HTR-8/SVneo (cell line): ENCODE data around the gene GPX7.

Experiments used
- DNase-seq: peaks from one replicate; pipeline ENCODE4 v3.0.0; 2011; ENCODE audit warnings: low spot score, mixed read lengths; ENCODE audit not compliant: insufficient read length
- FAIRE-seq: peaks from 2 replicates; lab custom pipeline; 2011; peaks lifted over from hg19 to GRCh38; lab: Jason Lieb, UNC

GPX7 gene

DNA sequence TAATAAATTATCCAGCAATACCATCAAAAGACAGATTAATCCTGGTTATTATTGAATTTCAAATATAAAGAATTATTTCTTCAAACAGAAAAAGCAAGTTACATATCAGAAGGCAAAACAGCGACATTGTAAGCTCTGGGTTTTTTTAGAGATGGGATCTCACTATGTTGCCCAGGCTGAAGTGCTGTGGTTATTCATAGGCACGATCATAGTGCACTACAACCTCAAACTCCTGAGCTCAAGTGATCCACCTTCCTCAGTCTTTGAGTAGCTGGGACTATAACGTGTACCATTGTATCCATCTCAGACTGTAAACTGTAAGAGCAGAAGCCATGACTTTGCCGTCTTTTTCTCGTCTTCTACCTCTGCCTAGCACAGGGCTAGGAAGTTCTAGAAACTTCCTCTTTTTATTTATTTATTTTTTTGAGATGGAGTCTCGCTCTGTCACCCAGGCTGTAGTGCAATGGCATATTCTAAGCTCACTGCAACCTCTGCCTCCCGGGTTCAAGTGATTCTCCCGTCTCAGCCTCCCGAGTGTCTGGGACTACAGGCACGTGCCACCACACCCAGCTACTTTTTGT lies 20.0 kb upstream of the GPX7 start:
- no peak for FAIRE-seq
- no peak for DNase-seq

DNA sequence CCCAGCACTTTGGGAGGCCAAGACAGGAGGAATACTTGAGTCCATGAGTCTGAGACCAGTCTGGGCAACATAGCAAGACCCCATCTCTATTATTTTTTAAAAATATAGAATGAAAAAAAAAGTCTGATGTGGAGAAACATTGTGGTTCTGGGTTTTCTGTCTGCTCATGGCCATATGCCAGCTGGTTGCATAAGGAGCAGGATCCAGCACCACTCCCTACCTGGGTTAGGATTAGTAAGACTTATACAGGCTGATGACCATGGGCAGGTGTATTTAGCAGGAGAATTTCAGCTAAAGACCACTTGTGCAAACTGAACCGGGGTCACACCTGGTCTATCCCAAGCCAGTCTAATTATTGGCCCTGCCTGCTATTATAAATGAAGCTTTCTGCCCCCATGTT lies 16.7 kb upstream of the GPX7 start:
- DNase-seq (no peak), FAIRE-seq (no peak)

DNA sequence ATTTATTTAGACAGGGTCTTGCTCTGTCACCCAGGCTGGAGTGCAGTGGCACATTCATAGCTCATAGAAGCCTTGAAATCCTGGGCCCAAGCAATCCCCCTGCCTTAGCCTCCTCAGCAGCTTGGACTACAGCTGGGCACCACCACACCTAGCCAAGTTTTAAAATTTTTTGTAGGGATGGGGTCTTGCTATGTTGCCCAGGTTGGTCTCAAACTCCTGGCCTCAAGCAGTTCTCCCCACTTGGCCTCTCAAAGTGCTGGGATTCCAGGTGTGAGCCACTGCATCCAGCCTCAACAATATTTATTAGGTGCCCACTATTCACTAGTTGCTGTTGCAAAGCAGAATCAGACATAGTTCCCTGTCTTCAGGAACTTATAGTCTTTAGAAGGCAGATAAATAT lies 14.1 kb upstream of the GPX7 start:
- DNase-seq (no peak), FAIRE-seq (no peak)

DNA sequence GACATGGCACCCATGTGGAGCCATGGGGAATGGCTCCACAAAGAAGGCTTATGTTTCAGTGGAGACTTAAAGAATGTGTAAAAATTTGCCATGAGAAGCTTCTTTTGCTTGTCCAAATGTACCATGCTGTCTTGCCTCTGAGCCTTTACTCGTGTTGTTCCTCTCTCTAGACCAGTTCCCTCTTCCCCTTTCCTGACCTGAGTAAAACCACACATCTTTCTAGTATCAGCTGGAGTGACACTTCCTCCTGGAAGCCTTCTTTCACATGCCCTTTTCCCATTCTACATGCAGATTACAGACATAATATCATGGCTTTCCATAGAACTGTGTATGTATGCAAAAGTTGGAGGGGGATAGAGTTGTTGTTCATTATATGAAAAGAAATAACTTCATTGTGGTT lies 13.6 kb upstream of the GPX7 start:
- FAIRE-seq (no peak), DNase-seq (no peak)

DNA sequence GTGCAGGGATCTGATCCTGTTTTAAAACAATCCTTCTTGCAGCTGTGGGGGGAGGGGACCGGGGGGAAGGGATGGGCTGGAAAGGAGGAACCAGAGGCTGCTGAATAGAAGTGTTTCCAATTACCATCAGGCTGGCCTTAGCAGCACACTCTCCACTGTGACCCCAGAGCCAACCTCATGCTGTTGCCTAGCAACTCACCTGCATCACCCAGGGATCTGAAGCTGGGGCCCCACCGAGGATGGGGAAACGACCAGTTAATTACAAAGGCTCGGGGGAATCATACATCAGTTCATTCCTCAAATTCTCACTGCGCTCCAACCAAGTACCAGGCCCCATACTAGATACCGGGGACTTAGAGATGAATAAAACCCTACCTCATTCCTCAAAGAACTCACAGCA lies 11.9 kb upstream of the GPX7 start:
- no peak for DNase-seq
- FAIRE-seq, result no peak

DNA sequence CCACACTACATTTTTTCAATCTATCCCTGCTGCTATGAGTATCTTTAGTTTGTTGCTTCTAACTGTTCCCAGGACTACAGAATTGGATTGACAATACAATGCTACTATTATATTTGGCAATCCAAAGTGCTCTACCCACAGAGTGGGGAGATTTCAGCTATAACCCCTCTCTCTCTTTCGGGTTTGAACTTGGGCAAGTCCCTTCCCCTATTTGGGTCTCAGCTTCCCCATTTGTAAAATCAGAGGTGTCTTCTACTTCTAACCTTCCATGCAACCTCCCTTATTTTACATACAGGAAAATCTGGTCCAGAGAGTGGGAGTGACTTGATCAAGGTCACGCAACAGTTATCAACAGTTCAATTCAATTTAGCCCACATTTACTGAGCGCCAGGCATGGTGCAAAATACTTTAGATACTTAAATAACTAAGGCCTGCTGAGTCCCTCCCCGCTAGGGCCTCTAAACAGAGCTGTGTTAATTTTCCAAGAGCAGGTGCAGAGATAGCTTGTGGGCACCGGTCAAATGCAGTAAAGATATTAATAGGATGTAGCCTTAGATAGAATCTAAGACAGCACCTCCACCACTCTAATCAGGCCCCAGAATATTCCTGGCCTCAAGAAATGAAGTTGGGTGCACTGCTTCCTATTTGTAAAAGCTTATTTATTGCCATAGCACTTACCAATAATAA lies 9.4 kb upstream of the GPX7 start:
- FAIRE-seq, result no peak
- no peak for DNase-seq

DNA sequence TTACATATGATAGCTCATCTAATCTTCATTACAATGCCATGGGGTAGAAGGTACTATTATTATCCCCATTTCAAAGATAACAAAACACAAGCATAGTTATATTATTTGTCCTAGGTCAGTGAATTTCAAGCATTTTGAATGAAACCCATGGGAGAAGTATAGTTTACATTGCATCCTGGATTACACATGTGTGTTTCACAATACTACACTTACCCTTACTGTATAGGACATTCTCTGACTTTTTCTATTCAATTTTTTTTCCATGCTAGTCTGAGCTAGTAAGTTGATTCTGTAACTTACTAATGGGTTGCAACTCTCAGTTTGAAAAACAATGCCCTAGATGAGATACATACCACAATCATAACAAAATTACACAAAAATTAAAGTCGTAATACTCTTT lies 8.7 kb upstream of the GPX7 start:
- DNase-seq (no peak), FAIRE-seq (no peak)

DNA sequence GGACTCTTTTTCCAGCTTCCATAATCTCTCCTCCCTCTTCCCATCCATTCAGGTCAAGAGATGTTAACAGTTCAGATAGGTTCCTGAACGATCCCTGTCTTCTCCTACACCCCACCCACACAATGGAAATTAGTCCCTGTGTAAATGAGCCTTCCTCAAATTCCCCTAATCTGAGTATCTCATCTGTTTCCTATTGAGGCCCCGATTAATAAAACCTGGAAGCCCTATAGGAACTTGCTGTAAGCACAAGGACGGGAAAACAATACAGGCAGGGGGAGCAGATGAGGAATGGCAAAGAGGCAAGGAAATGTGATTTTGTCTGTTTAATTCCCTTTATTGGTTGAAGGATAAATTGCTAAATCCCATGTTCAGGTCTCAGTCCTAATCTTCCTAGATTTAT lies 7.1 kb upstream of the GPX7 start:
- FAIRE-seq, result no peak
- DNase-seq, result no peak

DNA sequence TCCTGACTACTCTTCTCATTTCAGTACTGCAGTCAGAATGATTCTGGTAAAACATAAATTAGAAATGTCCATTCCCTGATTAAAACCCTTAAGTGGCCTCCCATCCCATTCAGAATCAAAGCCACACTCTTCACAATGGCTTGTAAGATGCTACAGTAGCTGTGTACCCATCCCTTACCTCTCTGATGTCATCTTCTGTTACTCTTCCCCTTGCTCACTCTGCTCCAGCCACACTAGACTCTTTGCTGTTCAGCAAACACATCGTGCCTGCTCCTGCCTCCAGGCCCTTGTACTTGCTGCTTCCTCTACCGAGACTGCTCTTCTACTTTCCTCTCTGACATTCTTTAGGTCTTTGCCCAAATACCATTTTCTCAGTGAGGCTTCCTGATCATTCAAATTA lies 4.3 kb upstream of the GPX7 start:
- no peak for DNase-seq
- no peak for FAIRE-seq

DNA sequence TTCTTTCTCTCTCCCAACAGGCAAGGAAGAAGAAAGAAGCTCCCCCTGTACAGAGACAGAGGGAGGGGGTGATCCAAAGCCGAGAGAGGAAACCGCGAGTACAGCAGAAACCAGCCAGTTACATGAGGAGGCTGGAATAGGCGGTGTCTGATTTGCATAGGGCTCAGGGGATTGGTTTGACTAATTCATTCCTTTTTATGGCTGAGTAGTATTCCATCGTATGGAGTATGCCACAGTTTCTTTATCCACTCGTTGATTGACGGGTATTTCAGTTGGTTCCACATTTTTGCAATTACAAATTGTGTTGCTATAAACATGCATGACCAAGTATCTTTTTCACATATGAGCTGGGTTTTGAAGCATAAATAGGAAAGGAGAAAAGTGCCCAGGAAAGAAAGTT lies 3.4 kb upstream of the GPX7 start:
- FAIRE-seq, result no peak
- no peak for DNase-seq

DNA sequence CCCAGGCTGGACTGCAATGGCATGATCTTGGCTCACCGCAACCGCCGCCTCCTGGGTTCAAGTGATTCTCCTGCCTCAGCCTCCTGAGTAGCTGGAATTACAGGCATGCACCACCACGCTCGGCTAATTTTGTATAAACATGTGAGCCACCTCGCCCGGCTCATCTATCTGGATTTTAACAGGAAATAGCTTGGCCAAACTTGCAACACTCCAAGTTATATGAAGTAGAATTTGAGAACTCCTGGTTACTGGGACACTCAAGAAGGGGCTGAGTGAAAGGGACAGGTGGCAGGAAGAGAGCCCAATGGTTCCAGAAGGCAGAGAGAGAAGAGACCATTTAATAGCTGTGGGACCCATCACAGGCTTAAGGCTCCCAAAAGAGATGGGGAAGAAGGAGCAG lies 2.9 kb upstream of the GPX7 start:
- FAIRE-seq (no peak), DNase-seq (no peak)

DNA sequence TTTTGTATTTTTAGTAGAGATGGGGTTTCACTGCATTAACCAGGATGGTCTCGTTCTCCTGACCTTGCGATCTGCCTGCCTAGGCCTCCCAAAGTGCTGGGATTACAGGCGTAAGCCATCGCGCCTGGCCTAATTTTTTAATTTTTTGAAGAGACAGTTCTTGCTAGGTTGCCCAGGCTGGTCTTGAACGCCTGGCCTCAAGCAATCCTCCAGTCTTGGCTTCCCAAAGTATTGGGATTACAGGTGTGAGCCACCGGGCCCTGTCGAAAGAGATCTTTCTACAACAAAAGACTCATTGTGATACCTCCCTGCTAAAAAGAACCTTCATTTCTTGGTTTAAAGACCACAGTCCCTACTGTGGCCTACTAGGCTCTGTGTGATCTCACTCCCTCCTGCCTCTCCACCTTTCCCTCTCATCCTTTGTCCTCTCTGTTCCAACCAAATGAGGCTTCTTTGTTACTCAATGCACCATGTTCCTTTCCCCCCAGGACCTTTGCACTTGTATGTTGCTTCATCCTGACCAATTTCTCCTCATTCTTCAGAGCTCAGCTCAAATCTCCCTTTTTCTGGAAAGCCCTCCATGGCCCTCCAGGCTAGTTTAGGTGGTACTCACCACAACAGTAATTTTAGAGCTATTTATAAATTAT lies 1.5 kb upstream of the GPX7 start:
- FAIRE-seq, result no peak
- no peak for DNase-seq

DNA sequence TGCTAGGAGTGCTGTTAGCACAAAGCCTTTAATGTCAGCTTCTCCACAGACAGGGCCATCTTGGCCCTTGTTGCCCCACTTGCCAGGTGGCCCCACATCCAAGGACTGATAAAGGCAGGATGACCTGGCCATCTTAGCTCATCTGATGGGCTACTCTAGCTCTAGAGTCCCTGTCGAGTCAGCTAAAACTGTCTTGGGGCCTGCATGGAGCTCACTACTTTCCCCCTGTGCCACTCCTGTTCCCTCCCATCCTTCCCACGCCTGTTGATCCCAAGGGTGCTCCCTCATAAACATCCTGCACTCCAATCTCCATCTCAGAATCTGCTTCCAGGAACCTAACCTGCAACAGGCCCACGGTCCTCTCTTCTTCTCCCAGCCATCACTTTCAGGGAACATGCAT lies 652 bp upstream of the GPX7 start:
- DNase-seq, result no peak
- FAIRE-seq, result no peak

DNA sequence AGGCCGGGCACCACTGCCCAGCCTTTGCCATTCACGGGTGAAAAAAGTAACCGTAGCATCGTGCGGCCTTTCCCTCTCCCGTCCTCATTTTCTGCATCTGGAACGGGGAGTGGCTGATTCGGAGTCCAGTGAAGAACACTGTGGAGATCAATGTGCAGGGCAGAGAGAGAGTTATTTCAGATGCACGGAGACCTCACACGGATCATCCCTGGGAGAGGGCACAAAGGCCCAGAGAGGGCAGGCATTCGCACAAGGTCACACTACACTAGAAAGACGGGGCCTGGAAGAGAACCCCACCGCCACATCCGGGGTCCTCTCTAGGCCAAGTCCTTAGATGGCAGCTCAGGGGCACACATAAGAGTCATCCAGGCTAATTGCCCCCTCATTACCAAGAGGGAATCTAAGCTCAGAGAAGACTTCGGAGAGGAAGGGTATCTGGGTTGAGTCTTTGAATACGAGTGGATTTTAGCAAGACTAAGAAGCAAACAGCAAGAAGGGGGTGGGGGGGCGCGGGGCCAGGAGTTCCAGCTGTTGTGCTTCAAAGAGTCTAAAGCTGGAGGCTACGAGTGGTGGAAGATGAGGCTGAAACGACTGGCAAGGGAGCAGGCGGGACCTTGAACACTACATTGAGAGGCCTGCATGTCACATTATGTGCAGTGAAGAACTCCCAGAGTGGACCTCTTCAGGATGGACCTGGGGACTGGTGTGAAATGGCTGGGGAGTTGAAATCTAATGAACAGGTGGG lies 857 bp downstream of the GPX7 start:
- no peak for FAIRE-seq
- DNase-seq, result no peak

DNA sequence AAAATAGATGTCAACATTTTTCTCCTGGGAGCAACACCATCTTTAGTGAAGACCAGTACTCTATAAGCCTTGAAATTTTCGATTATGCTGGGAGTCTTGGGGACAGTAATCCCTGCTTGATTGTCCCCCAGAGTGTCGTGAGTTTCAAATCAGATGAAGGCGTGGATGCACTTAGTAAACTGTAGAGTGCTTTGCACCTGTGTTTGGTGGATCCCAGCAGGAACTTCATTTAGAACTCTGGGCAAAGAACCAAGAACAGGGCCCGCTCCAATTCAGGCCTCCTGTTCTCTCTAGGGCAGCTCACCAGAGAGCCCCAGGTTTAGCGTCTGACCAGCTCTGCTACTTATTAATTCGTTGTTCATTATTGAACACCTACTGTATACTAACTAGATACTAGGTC lies 1.5 kb downstream of the GPX7 start:
- FAIRE-seq, result no peak

DNA sequence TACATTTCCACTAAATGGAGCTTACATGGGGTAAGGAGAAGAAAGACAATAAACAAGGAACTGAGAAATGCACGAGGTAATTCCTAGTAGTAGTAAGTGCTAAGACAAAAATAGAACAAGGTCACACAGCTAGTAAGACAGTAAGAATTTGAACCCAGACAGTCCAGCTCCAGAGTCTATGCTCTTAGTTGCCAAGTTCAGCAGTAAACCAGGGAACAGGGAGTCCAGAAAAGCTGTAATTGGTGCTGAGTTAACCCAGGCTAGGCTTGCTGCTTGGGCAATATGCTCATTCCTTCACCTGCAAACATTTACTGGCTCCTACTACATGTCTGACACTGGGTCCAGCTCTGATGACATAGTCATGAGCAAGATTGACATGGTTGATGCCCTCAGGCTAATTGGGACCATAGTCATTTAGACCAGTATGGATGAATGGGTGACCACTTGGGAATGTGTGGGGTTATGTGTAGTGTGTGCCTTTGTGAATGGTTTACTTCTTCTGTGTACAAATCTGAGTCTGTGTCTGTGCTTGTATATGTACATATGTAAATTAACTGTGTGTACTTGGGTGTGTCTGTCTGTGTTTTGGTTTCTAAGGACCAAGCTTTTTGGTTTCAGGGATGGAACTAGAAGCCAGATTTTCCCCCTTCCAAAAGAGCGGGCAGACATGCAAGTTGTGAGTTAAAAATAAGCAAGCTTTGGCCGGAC lies 2.0 kb downstream of the GPX7 start:
- DNase-seq (no peak), FAIRE-seq (no peak)

More for the DNA sequence above, 1.5 kb downstream of the GPX7 start:
- no peak for DNase-seq

DNA sequence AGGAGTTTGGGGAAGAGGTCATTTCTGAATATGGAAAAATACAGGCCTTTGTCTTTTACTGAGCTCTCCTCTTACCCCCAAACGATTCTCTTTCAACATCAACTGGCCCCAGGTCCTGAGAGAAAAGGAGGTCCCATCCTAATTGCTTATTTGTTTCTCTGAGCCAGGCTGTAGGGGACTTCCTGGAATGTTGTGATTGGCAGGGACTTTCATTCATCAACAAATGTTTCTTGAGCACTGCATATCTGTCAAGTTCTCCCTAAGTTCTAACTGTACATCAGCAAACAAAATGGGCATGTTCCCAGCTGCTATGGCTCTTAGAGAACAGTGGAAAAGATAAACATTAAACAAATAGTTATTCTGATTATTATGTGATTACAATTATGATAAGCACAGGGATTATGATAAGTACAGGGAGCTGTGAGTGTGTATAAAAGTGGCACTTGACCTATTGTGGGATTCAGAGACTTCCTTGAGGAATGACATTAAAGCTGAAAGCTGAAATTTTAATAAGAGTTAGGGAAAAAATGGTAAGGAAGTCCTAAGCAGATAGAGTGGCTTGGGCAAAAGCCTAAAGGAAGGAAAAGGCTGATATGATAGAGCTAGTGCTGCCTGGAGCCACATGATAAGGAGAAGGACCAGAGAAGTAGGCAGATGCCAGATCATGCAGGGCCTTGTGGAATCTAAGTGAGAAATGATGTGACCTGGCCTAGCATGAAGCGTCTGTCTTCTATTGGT lies 11.6 kb downstream of the GPX7 start:
- DNase-seq, result no peak
- FAIRE-seq, result no peak

DNA sequence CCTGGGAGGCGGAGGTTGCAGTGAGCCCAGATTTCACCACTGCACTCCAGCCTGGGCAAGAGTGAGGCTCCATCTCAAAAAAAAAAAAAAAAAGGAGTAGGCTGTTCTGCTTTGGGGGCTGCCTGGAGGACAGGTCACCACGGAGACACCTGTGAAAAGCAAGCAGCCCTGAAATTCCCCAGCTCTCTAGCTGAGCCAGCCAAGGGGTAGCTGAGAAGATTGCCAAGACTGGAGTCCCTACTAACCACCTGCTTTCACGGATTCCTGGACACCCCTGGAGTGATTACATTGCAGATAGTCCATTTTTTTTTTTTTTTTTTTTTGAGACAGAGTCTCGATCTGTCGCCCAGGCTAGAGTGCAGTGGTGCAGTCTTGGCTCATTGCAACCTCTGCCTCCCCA lies 12.5 kb downstream of the GPX7 start:
- no peak for DNase-seq
- no peak for FAIRE-seq

DNA sequence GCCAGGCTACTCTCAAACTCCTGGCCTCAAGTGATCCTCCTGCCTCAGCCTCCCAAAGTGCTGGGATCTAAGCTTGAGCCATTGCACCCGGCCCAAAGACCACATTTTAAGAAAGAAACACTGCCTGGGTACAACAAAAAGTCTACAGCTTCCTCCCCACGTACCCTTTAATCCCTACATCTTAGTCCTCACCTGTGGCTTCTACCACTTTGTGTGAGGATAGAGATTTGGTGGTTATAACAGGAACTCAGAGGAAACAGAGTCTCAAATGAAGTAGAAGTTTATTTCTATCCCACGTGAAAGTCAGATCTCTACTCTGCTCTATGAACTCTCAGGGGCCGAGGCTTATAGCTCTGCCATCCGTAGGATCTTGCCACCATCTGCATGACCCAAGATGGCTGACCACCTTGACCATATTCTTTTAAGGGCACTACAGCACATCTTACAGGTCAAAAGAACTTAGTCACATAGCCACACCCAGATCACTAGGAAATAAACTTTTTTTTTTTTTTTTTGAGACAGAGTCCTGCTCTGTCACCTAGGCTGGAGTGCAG lies 13.4 kb downstream of the GPX7 start:
- no peak for DNase-seq
- FAIRE-seq, result no peak

DNA sequence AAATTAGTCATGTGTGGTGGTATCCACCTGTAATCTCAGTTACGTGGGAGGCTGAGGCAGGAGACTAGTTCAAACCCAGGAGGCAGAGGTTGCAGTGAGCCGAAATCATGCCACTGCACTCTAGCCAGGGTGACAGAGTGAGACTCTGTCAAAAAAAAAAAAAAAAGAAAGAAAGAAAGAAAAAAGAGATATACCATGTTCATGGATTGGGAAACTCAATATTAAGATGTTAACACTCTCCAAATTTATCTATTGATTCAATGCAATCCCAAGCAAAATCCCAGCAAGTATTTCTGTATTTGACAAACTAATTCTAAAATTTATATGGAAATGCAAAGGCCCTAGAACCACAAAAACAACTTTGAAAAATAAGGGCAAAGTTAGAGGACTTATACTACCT lies 19.8 kb downstream of the GPX7 start:
- DNase-seq (no peak), FAIRE-seq (no peak)
